ENCODE measurements around the gene ANKH.

DNA sequence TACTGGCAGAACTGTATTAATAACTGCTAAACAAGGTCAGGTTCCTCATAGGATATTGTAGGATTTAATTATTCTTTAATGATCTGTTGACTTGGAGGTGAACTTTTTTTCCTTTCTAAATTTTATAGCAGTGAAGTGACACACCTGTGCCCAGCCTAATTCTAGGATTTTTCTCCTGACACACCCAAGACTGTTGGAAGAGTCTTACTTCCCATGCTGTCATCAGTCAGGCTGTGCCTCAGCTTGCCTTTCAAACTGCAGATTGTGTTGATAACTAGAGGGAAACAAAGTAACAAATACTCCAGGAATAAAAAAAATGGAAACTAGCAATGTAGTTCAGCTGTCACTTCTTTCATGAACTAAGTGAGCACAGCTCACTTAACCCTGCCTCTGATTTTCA lies 185.1 kb downstream of the ANKH start:
- TF ChIP-seq SUZ12 (IDR thresholded peaks at IDR 0.05; ENCODE audit: low read depth, low read length) (no peak), ZNF24 (IDR thresholded peaks at IDR 0.05) (no peak), EZH2 (conservative IDR thresholded peaks at IDR 0.05; ENCODE audit: low read depth, low read length) (no peak), ZNF180 (CRISPR knock-in tag; IDR thresholded peaks at IDR 0.05; ENCODE audit: borderline replicate concordance, low read depth) (no peak), ZNF558 (CRISPR knock-in tag; IDR thresholded peaks at IDR 0.05; ENCODE audit: borderline replicate concordance) (no peak), CEBPB (IDR thresholded peaks at IDR 0.05; ENCODE audit: borderline replicate concordance, low read depth, low read length) (no peak), RAD21 (CRISPR knock-in tag; IDR thresholded peaks at IDR 0.05) (no peak)
- TF ChIP-seq, protein P1, sequence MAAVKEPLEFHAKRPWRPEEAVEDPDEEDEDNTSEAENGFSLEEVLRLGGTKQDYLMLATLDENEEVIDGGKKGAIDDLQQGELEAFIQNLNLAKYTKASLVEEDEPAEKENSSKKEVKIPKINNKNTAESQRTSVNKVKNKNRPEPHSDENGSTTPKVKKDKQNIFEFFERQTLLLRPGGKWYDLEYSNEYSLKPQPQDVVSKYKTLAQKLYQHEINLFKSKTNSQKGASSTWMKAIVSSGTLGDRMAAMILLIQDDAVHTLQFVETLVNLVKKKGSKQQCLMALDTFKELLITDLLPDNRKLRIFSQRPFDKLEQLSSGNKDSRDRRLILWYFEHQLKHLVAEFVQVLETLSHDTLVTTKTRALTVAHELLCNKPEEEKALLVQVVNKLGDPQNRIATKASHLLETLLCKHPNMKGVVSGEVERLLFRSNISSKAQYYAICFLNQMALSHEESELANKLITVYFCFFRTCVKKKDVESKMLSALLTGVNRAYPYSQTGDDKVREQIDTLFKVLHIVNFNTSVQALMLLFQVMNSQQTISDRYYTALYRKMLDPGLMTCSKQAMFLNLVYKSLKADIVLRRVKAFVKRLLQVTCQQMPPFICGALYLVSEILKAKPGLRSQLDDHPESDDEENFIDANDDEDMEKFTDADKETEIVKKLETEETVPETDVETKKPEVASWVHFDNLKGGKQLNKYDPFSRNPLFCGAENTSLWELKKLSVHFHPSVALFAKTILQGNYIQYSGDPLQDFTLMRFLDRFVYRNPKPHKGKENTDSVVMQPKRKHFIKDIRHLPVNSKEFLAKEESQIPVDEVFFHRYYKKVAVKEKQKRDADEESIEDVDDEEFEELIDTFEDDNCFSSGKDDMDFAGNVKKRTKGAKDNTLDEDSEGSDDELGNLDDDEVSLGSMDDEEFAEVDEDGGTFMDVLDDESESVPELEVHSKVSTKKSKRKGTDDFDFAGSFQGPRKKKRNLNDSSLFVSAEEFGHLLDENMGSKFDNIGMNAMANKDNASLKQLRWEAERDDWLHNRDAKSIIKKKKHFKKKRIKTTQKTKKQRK (IDR thresholded peaks at IDR 0.05; ENCODE audit: low read length) = no peak
- TF ChIP-seq, protein P2, sequence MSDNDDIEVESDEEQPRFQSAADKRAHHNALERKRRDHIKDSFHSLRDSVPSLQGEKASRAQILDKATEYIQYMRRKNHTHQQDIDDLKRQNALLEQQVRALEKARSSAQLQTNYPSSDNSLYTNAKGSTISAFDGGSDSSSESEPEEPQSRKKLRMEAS (IDR thresholded peaks at IDR 0.05) = no peak
- TF ChIP-seq, protein P3, sequence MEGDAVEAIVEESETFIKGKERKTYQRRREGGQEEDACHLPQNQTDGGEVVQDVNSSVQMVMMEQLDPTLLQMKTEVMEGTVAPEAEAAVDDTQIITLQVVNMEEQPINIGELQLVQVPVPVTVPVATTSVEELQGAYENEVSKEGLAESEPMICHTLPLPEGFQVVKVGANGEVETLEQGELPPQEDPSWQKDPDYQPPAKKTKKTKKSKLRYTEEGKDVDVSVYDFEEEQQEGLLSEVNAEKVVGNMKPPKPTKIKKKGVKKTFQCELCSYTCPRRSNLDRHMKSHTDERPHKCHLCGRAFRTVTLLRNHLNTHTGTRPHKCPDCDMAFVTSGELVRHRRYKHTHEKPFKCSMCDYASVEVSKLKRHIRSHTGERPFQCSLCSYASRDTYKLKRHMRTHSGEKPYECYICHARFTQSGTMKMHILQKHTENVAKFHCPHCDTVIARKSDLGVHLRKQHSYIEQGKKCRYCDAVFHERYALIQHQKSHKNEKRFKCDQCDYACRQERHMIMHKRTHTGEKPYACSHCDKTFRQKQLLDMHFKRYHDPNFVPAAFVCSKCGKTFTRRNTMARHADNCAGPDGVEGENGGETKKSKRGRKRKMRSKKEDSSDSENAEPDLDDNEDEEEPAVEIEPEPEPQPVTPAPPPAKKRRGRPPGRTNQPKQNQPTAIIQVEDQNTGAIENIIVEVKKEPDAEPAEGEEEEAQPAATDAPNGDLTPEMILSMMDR (CRISPR knock-in tag; IDR thresholded peaks at IDR 0.05) = no peak
